UCSD-AML1 (cell line): ENCODE measurements around the gene CEBPB.
"Not testable (repeated sequence)": the region's sequence is repeated elsewhere in the genome, so short reads cannot be mapped to it uniquely, and the experiment has no call there.

ENCODE experiments used
- DNase-seq: peaks from one replicate; lab custom pipeline; 2025; ENCODE audit not compliant: unreplicated experiment; lab: John Stamatoyannopoulos, UW

CEBPB gene

DNA sequence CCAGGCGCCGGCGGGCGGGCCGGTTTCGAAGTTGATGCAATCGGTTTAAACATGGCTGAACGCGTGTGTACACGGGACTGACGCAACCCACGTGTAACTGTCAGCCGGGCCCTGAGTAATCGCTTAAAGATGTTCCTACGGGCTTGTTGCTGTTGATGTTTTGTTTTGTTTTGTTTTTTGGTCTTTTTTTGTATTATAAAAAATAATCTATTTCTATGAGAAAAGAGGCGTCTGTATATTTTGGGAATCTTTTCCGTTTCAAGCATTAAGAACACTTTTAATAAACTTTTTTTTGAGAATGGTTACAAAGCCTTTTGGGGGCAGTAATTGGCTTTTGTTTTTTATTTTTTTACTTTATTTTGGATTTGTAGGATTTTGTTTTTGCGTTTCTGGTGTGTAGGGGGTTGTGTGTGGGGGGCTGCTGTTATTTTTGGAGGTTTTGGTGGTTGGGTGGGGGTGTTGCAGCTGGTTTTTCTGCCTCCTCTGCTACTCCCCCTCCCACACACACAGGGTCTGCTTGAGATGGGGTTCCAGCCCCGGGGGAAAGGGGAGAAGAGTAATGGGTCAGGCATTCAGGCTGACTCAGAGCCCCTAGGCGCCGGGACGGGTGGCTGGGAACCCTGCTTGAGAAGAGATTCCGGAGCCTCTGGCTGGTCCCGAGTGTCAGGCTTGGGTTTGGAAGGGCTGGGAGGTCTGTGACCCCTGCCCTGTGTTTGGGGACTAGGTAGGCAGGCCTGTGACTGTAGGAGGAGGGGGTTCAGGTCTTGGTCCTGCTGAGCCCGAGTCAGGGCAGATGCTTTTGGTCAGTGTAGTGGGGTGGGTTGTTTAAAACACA lies 2.0 kb downstream of the CEBPB start:
- DNase-seq, result peak; percentile 78

DNA sequence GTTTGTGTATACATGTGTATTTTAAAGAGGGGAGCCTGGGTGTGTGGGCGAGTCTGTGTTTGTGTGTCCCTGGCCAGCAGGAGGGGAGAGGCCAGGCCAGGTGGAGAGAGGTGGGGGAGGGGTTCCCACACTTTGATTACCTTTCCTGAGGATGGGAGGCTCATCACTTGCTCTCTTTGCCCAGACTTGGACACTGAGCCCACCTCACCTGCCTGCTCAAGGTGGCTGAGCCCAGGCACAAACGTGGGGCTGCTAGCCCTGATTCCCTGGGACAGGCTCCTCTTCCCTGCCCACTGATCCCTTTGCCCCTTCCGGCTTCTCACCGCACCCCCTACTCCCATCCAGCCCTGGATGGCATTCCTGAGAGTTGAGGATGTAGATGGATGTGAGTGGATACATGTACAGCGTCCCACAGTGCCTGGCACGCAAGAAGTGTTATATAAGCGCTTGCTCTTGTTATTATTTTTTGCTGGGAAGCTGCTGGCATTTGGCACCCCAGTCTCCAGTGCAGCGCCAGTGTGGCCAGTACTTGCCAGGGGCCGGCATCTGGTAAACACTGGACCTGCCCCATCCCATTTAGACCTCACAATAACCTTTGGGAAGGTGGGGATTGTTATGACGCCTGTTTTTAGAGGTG lies 2.7 kb downstream of the CEBPB start:
- no peak for DNase-seq

DNA sequence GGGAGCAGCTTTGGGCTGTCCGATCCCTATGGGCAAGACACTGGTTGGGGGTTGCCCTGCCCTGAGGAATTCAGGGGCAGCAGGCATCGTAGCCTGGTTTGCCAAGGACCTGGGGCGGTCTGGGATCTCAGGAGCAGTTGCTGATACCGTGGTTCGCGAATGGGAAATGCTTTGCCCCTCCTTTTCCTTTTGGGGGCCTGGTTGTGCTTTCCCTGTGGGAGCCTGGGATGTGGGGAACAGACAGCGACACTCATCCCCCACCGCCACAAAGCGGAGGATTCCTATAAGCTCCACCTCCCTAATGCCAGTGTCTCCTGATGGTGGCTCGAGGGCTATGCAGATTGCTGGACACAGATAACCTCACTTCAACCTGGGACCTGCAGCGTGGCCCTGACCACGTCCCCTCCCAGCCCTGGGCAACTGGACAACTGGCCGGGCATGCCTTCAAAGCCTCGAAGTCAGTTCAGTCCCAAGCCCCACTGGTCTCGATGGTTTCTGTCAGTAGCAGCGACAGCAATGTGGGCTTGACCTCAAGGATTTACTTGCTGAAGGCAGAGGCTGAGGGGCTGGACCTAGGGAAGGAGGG lies 3.3 kb downstream of the CEBPB start:
- no peak for DNase-seq

DNA sequence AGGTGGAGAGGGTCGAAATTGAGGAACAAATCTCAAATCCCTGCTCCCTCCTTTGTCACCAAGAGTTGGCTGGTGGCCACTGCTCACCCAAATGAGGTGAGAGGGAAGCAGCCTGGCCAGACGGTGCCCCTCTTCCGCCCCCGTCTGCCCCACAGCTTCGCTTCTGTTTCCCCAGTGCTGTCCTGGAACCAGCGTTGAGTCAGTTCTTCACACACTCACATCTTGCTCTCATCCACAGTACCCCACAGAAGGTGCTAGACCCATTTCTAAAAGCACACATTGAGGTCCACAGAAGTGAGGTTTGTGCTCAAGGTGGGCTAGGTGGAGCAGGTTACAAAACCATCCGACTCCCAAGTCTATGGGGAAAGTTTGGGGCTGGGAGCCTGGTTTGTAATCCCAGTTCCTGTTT lies 3.8 kb downstream of the CEBPB start:
- DNase-seq, result no peak

DNA sequence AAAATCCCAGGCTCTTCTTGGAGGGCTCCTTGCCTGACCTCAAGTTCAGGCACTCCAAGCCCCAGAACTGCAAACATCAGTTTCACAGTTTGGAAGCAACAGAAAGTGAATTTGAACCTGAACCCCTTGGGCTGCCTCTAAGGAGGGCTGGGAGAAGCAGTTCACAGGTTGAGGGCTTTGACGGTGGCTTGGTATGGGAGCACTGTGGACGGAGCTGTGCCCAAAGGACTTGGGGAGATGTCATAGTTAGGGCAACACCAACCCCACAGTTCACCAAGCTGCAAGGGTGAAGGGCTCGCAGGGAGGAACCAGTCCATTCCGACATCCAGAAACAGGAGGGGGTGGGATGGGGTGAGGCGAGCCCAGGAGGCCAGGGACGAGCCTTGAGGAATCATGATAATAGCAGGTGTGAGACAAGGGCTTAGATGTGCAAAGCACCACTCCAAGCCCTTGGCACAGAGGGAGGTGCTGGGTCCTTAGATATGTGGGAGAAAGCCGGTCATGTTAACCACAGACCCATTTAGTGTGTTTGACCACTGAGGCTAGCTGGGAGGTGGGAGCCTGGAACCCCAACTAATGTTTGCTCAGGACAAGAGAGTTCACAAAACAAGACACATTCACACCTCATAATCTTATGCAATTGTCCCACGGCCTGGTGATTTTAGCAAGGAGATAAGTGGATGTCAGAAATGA lies 4.3 kb downstream of the CEBPB start:
- no peak for DNase-seq

DNA sequence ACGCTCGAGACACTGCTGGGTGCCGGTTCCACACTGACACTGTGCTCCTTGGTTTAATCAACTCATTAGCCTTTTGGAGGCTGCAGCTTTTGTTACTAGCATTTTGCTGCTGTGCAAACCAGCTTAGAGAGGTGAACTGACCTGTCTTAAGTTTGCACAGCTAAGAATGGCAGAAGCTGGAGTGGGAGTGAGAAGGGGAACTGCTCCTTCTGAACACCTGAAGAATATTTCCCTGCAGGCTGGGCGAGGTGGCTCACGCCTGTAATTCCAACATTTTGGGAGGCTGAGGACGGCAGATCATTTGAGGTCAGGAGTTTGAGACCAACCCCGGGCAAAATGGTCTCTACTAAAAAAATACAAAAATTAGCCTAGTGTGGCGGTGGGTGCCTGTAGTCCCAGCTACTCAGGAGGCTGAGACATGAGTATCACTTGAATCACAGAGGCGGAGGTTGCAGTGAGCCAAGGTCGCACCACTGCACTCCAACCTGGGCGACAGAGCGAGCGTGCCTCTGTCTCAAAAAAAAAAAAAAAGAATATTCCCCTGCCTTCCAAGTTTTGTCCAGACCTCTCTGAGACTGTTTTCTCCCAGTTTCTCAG lies 5.0 kb downstream of the CEBPB start:
- no peak for DNase-seq

DNA sequence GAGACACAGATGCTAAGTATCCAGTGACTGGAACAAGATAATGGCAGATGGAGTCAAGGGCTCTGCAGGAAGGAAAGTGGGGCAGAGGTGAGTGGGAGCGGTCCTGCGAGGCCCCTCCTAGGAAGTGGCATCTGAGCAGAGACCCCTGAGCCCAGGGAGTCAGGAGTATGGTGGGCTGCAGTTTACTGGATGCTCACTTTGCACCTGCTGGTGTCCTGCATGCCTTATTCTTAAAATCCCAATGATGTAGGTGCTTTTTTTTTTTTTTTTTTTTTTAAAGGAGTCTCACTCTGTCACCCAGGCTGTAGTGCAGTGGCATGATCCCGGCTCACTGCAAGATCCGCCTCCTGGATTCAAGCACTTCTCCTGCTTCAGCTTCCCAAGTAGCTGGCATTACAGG lies 5.6 kb downstream of the CEBPB start:
- DNase-seq, result no peak

DNA sequence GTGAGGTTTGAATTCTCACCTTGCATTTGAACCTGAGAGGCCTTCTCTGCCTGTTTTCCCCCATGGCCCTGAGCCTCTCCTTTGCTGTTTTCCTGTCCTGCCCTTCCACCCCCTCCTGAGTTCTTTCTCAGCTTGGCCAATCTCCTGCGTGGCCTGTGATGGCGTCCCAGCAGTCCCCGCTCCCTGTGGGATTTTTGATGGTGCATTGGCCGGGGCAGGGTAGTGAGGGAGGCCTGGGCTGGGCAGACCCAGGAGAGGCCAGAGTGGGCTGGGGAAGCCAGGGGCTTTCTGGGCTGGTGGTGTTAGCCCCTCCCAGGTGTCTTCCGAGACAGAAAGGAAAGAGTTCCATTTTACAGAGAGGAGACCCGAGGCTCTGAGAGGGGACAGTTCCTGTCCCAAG lies 6.3 kb downstream of the CEBPB start:
- DNase-seq, result no peak

DNA sequence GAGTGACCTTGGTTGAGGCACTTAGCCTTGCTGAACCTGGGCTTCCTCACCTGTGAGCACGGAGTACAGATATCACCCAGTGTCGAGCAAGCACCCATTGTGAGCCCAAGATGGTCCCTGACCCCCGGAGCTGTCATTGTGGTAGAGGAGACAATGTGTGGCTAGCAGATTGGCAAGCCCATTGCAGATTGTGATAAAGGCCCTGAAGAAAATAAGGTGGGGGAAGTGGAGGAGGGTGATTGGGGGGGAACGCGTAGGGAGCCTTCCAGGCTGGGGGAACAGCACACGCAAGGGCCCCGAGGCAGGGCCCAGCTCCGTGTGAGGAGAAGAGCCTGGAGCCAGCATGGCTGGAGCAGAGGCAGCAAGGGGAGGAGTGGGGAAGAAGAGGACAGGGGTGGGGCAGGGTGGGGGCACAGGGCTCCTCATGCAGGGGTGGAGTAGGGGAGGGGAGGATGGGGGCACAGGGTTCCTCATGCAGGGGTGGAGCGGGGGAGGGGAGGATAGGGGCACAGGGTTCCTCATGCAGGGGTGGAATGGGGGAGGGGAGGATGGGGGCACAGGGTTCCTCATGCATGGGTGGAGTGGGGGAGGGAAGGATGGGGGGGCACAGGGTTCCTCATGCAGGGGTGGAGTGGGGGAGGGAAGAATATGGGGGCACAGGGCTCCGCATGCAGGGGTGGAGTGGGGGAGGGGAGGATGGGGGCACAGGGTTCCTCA lies 7.0 kb downstream of the CEBPB start:
- DNase-seq, result no peak

DNA sequence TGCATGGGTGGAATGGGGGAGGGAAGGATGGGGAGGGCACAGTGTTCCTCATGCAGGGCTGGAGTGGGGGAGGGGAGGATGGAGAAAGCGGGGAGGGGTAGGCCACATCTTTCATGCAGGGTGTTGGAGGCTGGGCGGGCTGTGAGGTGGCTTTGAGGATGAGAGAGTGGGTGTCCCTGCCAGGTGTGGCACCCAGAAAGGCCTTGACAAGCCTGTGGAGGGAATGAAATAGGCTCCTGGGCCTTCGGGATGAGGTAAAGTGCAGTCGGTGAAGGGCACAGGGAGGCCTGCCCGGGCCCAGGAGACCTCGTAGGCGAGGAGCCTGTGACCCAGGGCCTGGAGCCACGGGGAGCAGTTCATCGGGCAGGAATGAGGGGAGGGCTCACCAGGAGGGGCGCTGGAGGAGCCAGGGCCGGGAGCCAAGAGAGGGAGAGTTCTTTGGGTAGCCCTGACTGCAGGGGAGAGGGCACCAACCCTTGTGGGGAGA lies 7.6 kb downstream of the CEBPB start:
- no peak for DNase-seq

DNA sequence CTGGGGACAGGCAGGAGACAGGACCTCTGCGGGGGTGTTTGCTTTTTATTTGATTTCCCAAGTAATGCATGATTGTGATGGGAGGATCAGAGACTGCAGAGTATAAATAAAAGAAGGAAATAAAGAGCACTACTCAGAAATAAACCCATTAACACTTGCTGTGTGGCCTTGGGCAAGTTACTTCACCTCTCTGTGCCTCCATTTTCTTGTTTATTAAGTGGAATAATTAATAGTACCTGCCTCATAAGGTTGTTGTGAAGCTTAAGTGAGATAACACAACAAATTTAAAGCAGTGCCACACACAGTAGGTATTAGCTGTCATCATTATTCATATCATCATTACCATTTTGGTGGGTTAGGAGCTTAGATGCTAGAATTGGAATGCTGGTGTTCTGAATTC lies 8.1 kb downstream of the CEBPB start:
- no peak for DNase-seq

DNA sequence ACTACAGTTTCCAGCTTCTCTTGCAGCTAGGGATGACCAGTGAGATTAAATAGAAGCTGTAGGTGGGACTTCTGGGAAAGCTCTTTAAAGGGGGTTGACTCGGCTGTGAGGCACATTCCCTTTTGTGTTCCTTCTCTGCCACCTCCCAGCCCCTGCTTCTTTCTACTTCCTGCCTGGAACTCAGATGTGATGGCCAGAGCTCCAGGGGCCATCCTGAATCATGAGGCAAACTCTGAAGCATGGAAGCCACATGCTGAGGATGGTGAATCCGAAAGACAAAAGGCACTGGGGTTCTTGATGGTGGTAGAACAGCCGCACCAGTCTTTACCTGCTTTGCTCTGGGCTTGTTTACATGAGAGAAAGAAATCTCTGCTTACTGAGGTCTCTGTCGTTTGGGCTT lies 9.1 kb downstream of the CEBPB start:
- DNase-seq, result no peak

DNA sequence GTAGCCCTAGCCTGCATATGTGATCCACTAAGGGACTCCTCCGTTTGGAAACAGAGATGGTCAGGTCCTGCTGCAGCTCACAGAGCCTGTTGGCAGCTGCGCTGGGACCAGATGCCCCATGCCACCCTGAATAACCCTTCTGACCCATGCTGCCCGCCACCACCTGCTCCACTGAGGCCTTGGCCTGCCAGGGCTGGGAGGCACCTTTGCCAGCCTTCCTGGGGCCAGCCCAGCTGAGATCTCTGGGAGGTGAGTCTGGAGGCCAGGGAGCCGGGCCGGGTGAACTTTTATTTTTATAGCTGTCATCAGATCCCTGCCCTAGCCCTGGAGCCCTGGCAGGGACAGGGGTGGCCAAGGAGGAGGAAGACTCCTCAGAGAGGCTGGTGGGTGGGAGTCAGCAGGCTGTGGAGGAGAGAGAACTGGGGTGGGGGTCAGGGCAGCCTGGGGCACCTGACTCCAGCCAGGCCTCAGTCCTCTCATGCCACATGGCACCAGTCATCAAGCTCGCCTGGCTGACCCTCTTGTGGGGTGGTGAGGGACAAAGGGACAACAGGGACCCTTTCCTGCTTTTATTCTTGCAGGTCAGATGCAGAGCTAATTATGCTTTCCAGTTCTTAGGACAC lies 10.0 kb downstream of the CEBPB start:
- DNase-seq, result no peak

DNA sequence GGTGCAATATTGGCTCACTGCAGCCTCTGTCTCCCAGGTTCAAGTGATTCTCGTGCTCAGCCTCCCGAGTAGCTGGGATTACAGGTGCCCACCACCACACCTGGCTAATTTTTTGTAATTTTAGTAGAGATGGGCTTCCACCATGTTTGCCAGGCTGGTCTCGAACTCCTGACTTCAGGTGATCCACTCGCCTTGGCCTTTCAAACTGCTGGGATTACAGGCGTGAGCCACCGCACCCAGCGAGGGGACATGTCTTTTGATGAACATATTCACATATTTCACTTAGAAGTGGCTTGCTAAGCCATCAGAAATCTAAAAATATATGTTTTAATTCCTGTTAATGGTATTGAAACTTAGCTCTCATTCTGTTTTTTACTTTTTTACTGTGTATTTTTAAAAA lies 11.1 kb downstream of the CEBPB start:
- DNase-seq, result not testable (repeated sequence)

DNA sequence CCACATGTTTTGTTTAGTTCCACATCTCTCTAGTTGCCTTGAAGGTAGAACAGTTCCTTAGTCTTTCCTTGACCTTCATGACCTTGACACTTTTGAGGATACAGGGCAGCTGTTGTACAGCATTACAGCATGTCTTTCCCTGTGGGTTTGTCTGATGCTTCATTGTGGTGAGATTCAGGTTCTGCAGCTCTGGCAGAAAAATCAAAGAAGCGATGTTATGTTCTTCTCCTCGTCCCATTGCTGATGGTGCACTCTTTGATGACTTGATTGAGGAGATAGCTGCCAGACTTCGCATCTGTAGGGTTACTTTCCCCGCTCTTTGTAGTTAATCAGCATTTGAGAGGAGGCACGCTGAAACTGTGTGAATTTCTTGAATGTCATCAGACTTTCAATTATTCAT lies 12.0 kb downstream of the CEBPB start:
- no peak for DNase-seq

DNA sequence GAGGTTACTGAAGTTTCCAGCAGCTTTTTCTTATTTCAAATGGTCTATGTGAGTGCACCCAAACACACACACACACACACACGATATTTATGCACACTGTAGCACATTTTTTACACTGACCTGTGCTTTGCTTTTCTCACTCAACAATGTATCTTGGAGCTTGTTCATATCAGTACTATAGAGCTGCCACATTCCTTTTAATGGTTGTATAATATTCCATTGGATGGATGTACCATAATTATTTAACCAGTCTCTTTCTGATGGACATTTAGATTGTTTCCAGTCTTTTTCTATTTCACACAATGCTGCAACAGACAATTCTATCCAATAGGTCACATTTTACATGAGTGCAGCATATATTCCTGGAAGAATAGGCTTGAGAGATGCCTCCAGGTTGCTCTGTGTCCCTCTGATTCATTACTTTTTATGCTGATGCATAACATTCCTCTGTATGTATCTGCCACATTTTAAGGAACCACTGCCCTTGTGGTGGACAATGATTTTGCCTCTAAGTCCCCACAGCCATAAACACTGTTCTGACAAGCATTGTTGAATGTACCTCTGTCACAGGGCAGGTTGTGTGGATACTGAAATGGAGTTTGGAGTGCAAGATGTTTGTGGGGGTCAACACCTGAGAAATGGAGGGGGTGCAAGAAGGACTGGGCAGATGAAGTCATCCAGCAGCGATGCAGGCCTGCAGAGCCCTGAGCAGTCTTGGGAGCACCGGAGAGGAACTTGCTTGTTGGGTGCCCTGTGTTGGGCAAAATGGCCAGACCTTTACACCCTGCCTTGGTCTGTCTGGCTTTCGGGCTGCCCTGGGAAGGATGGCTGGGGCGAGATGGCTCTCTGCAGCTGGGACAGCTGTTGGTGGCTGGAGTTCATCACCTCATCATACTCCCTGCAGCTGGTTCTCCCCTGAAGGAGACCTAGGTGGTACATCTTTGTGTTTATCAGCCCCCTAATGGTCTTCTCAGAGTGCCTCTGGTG lies 13.6 kb downstream of the CEBPB start:
- DNase-seq, result no peak

DNA sequence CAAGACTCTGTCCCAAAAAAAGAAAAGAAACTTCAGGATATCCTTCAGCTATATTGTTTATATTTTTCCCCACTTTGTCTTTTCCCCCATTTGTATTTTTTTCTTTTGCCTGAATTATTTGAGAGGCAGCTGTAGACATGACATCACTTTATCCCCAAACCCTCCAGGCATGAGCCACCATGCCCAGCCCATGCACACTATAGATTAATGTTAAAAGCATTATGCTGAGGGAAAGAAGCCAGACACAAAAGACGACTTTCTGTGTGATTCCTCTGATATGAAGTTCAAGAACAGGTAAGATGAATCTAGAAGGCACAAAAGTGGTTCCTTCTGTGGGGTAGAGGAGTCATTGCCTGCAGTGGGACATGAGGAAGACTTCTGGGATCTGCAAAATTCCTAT lies 16.4 kb downstream of the CEBPB start:
- no peak for DNase-seq

DNA sequence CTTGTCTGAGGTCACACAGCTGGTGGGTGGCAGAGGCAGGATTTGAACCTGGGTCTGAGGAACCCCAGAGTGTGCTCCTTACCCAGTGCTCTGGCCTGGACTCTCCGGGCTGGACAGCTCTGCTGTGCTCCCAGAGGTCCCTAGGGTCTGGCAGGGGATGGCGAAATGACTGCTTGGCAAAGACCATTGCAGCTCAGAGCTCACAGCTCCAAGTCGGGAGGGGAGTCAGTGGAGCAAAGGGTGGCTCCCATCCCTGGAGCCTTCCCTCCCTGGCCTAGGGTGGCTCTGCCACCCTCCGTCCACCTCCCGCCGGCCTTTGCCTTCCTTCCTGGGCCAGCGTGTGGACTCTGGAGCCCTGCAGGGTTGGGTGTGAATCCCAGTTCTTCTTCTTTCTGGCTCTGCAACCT lies 17.5 kb downstream of the CEBPB start:
- DNase-seq, result no peak

DNA sequence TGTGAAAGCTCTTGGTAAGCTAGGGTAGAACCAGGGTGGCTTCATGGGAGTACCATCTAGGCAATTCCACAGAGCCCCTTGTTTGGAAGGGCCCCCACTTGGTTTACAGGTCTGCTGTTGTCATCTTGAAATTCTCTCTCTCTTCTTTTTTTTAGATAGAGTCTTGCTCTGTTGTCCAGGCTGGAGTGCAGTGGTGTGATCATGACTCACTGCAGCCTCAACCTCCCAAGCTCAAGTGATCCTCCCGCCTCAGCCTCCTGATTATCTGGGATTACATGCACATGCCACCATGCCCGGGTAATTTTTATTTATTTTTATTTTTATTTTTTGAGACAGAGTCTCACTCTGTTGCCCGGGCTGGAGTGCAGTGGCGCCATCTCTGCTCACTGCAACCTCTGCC lies 18.2 kb downstream of the CEBPB start:
- DNase-seq, result not testable (repeated sequence)
